ENCODE measurements around the gene PHF24. TPM values are rescaled to one million over a fixed set of nuclear protein-coding genes. Genes with fewer than 3 reads are reported as not detected.
"Not testable (repeated sequence)": the region's sequence is repeated elsewhere in the genome, so short reads cannot be mapped to it uniquely, and the experiment has no call there.

PHF24 gene
- total RNA-seq, 1 donor from 2014 or later: 0.11 TPM

- peaks cover 9% of the 10 kb centered on the region for H3K4me1 ChIP-seq
- H3K4me3 ChIP-seq: no peak overlapping the region
- intact Hi-C loops (cut with micrococcal nuclease): no loop called here
- DNase-seq: no peak
- no peaks in the 10 kb centered on the region for H3K36me3 ChIP-seq
- H3K9me3 ChIP-seq (replicated peaks): peaks cover 10% of the 10 kb centered on the region
- TF ChIP-seq CTCF (IDR thresholded peaks at IDR 0.05; ENCODE audit: borderline replicate concordance): no peak
- no peak overlapping the region for H3K27ac ChIP-seq (replicated peaks)
- H3K27me3 ChIP-seq (ENCODE audit: low read depth): peaks cover 42% of the 10 kb centered on the region
Observed at GRCh38 chr9:34954225-34954624, 3.9 kb upstream of the PHF24 start.

GRCh38 chr9:34956066-34956465 is 2.0 kb upstream of the PHF24 start:
- peaks cover 57% of the 10 kb centered on the region for H3K27me3 ChIP-seq (ENCODE audit: low read depth)
- intact Hi-C loops (cut with micrococcal nuclease): not testable (repeated sequence)

GRCh38 chr9:34956648-34957047 is 1.4 kb upstream of the PHF24 start:
- intact Hi-C loops (cut with micrococcal nuclease): no loop called here
- H3K4me3 ChIP-seq: no peak overlapping the region
- no peaks in the 10 kb centered on the region for H3K36me3 ChIP-seq
- peaks cover 9% of the 10 kb centered on the region for H3K4me1 ChIP-seq
- DNase-seq: no peak
- peaks cover 55% of the 10 kb centered on the region for H3K27me3 ChIP-seq (ENCODE audit: low read depth)
- TF ChIP-seq CTCF (IDR thresholded peaks at IDR 0.05; ENCODE audit: borderline replicate concordance): no peak
- H3K27ac ChIP-seq (replicated peaks): no peak overlapping the region
- peaks cover 7% of the 10 kb centered on the region for H3K9me3 ChIP-seq (replicated peaks)

More at GRCh38 chr9:34956066-34956465, 2.0 kb upstream of the PHF24 start:
- DNase-seq; H3K36me3 ChIP-seq; H3K9me3 ChIP-seq (replicated peaks); H3K4me1 ChIP-seq; H3K4me3 ChIP-seq; H3K27ac ChIP-seq (replicated peaks): not testable (repeated sequence)

- Histone ChIP-seq H3K27ac (replicated peaks) (no peak overlapping the region), H3K4me3 (peak overlapping the region; percentile 63), H3K36me3 (no peaks in the 10 kb centered on the region), H3K4me1 (peaks cover 13% of the 10 kb centered on the region), H3K9me3 (replicated peaks) (no peaks in the 10 kb centered on the region), H3K27me3 (ENCODE audit: low read depth) (peaks cover 56% of the 10 kb centered on the region)
- DNase-seq: no peak
- intact Hi-C loops (cut with micrococcal nuclease): no loop called here
- no peak for TF ChIP-seq CTCF (IDR thresholded peaks at IDR 0.05; ENCODE audit: borderline replicate concordance)
Observed at GRCh38 chr9:34958411-34958982, 412 bp downstream of the PHF24 start.

- no peak overlapping the region for H3K4me3 ChIP-seq
- H3K27ac ChIP-seq (replicated peaks): no peak overlapping the region
- no peak for TF ChIP-seq CTCF (IDR thresholded peaks at IDR 0.05; ENCODE audit: borderline replicate concordance)
- no peak for DNase-seq
- no peaks in the 10 kb centered on the region for H3K36me3 ChIP-seq
- peaks cover 65% of the 10 kb centered on the region for H3K27me3 ChIP-seq (ENCODE audit: low read depth)
- intact Hi-C loops (cut with micrococcal nuclease): no loop called here
- H3K9me3 ChIP-seq (replicated peaks): no peaks in the 10 kb centered on the region
- H3K4me1 ChIP-seq: peaks cover 13% of the 10 kb centered on the region
Observed at GRCh38 chr9:34959461-34959860, 1.4 kb downstream of the PHF24 start.

GRCh38 chr9:34961574-34962490 is 3.7 kb downstream of the PHF24 start:
- Histone ChIP-seq H3K4me3 (no peak overlapping the region), H3K36me3 (no peaks in the 10 kb centered on the region), H3K27me3 (ENCODE audit: low read depth) (peaks cover 79% of the 10 kb centered on the region), H3K9me3 (replicated peaks) (no peaks in the 10 kb centered on the region), H3K4me1 (peaks cover 13% of the 10 kb centered on the region), H3K27ac (replicated peaks) (no peak overlapping the region)
- TF ChIP-seq CTCF (IDR thresholded peaks at IDR 0.05; ENCODE audit: borderline replicate concordance): no peak
- no peak for DNase-seq
- intact Hi-C loops (cut with micrococcal nuclease): no loop called here

All from left ventricle myocardium inferior (tissue), 1 donor.